Adrenal gland (tissue), 12 donors: Measurements from ENCODE around the gene SLC15A1. TPM values are rescaled to one million over a fixed set of nuclear protein-coding genes. Genes with fewer than 3 reads are reported as not detected.

Experiments
- DNase-seq, 7 donors: peaks; one replicate each; pipeline ENCODE4 v3.0.0-alpha.2; 2019 to 2020
- H3K27ac ChIP-seq, 5 donors: fragments of 200-600 bp; sonication (generic) in 4 of 5; 1 replicate in 3 of 5; 2 replicates in 2 of 5; pipeline versions ENCODE4 v1.5.1 to v1.8.0; 2016 to 2020; ENCODE audit warnings: mild to moderate bottlenecking in 1 of 5
- H3K27me3 ChIP-seq: fragments of 200-600 bp; 2 replicates; pipeline ENCODE4 v1.8.0; 2021
- H3K36me3 ChIP-seq, 2 donors: fragments of 200-600 bp; replicated peaks in 1 of 2; 1 replicate in 1 of 2; 2 replicates in 1 of 2; pipeline versions ENCODE4 v1.5.1 to v1.8.0; 2018 to 2022
- H3K4me1 ChIP-seq, 2 donors: fragments of 200-600 bp; replicated peaks in 1 of 2; 1 replicate in 1 of 2; 2 replicates in 1 of 2; pipeline versions ENCODE4 v1.5.1 to v1.8.0; 2018 to 2021
- H3K4me3 ChIP-seq, 4 donors: fragments of 200-600 bp; sonication (generic) in 3 of 4; one replicate each; pipeline ENCODE4 v1.5.1; 2016 to 2018
- H3K9me3 ChIP-seq, 3 donors: fragments of 200-600 bp; sonication (generic) in 1 of 3; replicated peaks in 1 of 3; 1 replicate in 2 of 3; 2 replicates in 1 of 3; pipeline versions ENCODE4 v1.5.1 to v1.8.0; 2016 to 2021
- POLR2A ChIP-seq, 2 donors: fragments of 450-650 bp; IDR thresholded peaks; one replicate each; pipeline ENCODE4 v1.6.1; 2017; ENCODE audit warnings: antibody characterized with exemption in 2 of 2, mild to moderate bottlenecking in 2 of 2, moderate library complexity in 1 of 2
- whole genome bisulfite sequencing, 4 donors: extraction: QIAGEN DNeasy Blood & Tissue Kit in 2 of 4; methylation state at CpG; one replicate each; pipeline versions ENCODE4 v1.1.5 to v1.1.7; 2013 to 2017; 5-methylcytosine and 5-hydroxymethylcytosine counted together
- intact Hi-C, 2 donors: fragments of 100-400 bp; cut with DNase I; formaldehyde crosslinking; loops; one replicate each; pipeline versions ENCODE4 v1.14.1 to v1.15.0; 2022 to 2023
- polyA plus RNA-seq, 3 donors: library from polyadenylated mRNA; stranded (reverse); fragments of 200-250 nt in 2 of 3; fragments of 350-450 nt in 1 of 3; fragmentation: Illumina TruSeq in 1 of 3; extraction: RNeasy Lipid Tissue Mini Kit (QIAGEN cat#74804) in 1 of 3; gene quantifications; one replicate each; pipeline ENCODE4 v1.2.3, GENCODE V29; 2013 to 2014
- total RNA-seq, 9 donors: library from RNA; depleted of rRNA in 4 of 9; stranded (reverse); fragments of >200 nt in 4 of 9; fragments of 120-200 nt in 1 of 9; fragmentation: NEBNext Ultra II Directional in 1 of 9; extraction: Animal tissue kit (Norgen Biotek cat#: 25700) in 1 of 9; gene quantifications; one replicate each; pipeline versions ENCODE4 v1.1.0 to v1.2.4, GENCODE V29; 2013 to 2023
- TF ChIP-seq, protein P1 (sequence below), 6 experiments: fragments of 450-650 bp in 4 of 6; fragments of 200-600 bp in 2 of 6; sonication (generic) in 1 of 6; IDR thresholded peaks; 1 replicate in 5 of 6; 2 replicates in 1 of 6; pipeline versions ENCODE4 v1.5.1 to v1.8.0; 2016 to 2021; ENCODE audit warnings: antibody characterized with exemption in 6 of 6, mild to moderate bottlenecking in 2 of 6, moderate library complexity in 1 of 6
- donor health status: healthy with polysubstance abuse.
- donor health status: Bipolar disorder and iron deficiency.
- donor health status: DM: yes; HTN: yes; CAD: no.
- donor health status: DM: no; HTN: no; CAD: no.
- donor health status: DM: no; HTN: no; CAD: no.
- donor health status: DM: yes; HTN: yes; CAD: no.

SLC15A1 gene
- total and polyA plus RNA-seq, 12 donors: 0.06 to 0.17 (median 0.07) TPM; not detected in 8

GRCh38 chr13:98779695-98780094, 27.2 kb upstream of the SLC15A1 start:
- 50 to 65% (median 60%) methylated on average over 1 of the region's 1 CpG for WGBS, 4 donors
- Histone ChIP-seq H3K27ac (no peak overlapping the region), H3K36me3 (no peaks in the 10 kb centered on the region), H3K4me3 (no peak overlapping the region), H3K9me3 (no peaks in the 10 kb centered on the region), H3K4me1 (no peaks in the 10 kb centered on the region), H3K27me3 (no peaks in the 10 kb centered on the region)
- no peak for DNase-seq
- intact Hi-C loops: no loop called here
- TF ChIP-seq POLR2A (IDR thresholded peaks at IDR 0.05): no peak
- TF ChIP-seq, protein P1, sequence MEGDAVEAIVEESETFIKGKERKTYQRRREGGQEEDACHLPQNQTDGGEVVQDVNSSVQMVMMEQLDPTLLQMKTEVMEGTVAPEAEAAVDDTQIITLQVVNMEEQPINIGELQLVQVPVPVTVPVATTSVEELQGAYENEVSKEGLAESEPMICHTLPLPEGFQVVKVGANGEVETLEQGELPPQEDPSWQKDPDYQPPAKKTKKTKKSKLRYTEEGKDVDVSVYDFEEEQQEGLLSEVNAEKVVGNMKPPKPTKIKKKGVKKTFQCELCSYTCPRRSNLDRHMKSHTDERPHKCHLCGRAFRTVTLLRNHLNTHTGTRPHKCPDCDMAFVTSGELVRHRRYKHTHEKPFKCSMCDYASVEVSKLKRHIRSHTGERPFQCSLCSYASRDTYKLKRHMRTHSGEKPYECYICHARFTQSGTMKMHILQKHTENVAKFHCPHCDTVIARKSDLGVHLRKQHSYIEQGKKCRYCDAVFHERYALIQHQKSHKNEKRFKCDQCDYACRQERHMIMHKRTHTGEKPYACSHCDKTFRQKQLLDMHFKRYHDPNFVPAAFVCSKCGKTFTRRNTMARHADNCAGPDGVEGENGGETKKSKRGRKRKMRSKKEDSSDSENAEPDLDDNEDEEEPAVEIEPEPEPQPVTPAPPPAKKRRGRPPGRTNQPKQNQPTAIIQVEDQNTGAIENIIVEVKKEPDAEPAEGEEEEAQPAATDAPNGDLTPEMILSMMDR (IDR thresholded peaks at IDR 0.05): no peak

DNA sequence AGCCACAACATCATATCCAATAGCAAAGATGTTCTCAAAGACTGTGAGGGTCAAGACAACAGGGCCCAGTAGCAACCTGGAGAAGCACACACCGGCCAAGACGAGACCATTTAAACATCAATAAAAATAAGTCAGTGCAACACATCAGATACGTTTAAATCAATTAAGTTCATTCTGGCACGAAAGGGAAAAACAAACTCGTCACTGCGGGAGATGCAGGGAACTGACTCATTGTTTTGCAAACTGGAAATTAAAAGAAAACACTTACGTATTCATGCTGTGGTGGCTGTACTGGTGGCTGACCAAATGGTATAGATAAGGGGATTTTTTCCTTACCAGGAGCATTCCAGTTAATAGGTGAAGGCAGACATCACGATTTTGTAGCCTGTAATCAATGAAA, 26.3 kb upstream of the SLC15A1 start:
- Histone ChIP-seq H3K4me3 (no peak overlapping the region), H3K4me1 (no peaks in the 10 kb centered on the region), H3K36me3 (no peaks in the 10 kb centered on the region), H3K27me3 (no peaks in the 10 kb centered on the region), H3K9me3 (no peaks in the 10 kb centered on the region), H3K27ac (no peak overlapping the region)
- DNase-seq: no peak
- TF ChIP-seq, protein P1 (IDR thresholded peaks at IDR 0.05): no peak
- no peak for TF ChIP-seq POLR2A (IDR thresholded peaks at IDR 0.05)
- intact Hi-C loops: no loop called here
- 70 to 75% (median 71%) methylated on average over 8 of the region's 8 CpGs for WGBS, 4 donors

- intact Hi-C loops: no loop called here
- H3K36me3 ChIP-seq: no peaks in the 10 kb centered on the region
- no peaks in the 10 kb centered on the region for H3K9me3 ChIP-seq
- no peak for TF ChIP-seq POLR2A (IDR thresholded peaks at IDR 0.05)
- TF ChIP-seq, protein P1 (IDR thresholded peaks at IDR 0.05): no peak
- no peak overlapping the region for H3K4me3 ChIP-seq
- WGBS, 4 donors: 65 to 85% (median 83%) methylated on average over 5 of the region's 5 CpGs
- no peaks in the 10 kb centered on the region for H3K27me3 ChIP-seq
- no peak for DNase-seq
- H3K27ac ChIP-seq: no peak overlapping the region
- no peaks in the 10 kb centered on the region for H3K4me1 ChIP-seq
Observed at GRCh38 chr13:98776644-98777043, 24.2 kb upstream of the SLC15A1 start.

- no peak for TF ChIP-seq POLR2A (IDR thresholded peaks at IDR 0.05)
- TF ChIP-seq, protein P1 (IDR thresholded peaks at IDR 0.05): no peak
- intact Hi-C loops: no loop called here
- Histone ChIP-seq H3K4me1 (no peaks in the 10 kb centered on the region), H3K36me3 (no peaks in the 10 kb centered on the region), H3K9me3 (no peaks in the 10 kb centered on the region), H3K27ac (no peak overlapping the region), H3K27me3 (no peaks in the 10 kb centered on the region), H3K4me3 (no peak overlapping the region)
- 71 to 86% (median 84%) methylated on average over 19 to 22 of the region's 22 CpGs for WGBS, 4 donors
- DNase-seq: no peak
Observed at GRCh38 chr13:98775844-98776598, 23.5 kb upstream of the SLC15A1 start.
